RWPE2 (cell line): ENCODE data around the gene GPS2.

Experiments
- ATAC-seq: fragments of 200-7000 bp; cut with Tn5 transposase; 3 replicates; pipeline ENCODE4 v1.9.1; 2021; ENCODE audit warnings: low read depth
- DNase-seq: peaks from one replicate; pipeline ENCODE4 v3.0.0-alpha.2; 2020; ENCODE audit warnings: low spot score
- H3K27ac ChIP-seq: fragments of 450-650 bp; 2 replicates; pipeline ENCODE4 v1.5.1; 2017; ENCODE audit warnings: mild to moderate bottlenecking; ENCODE audit not compliant: poor library complexity, severe bottlenecking
- H3K27me3 ChIP-seq: fragments of 250-450 bp; sonication (Bioruptor Pico); 2 replicates; pipeline ENCODE4 v1.5.1; 2021; ENCODE audit warnings: mild to moderate bottlenecking, moderate library complexity; ENCODE audit not compliant: insufficient read depth, poor library complexity, severe bottlenecking
- H3K36me3 ChIP-seq: fragments of 250-450 bp; sonication (Bioruptor Pico); 2 replicates; pipeline ENCODE4 v1.5.1; 2020; ENCODE audit warnings: low read depth, mild to moderate bottlenecking, moderate library complexity
- H3K4me1 ChIP-seq: fragments of 250-450 bp; sonication (Bioruptor Pico); 2 replicates; pipeline ENCODE4 v1.5.1; 2021; ENCODE audit warnings: mild to moderate bottlenecking, moderate library complexity; ENCODE audit not compliant: insufficient read depth, poor library complexity, severe bottlenecking
- H3K4me3 ChIP-seq: fragments of 250-450 bp; sonication (Bioruptor Pico); 2 replicates; pipeline ENCODE4 v1.5.1; 2021; ENCODE audit warnings: mild to moderate bottlenecking, moderate library complexity; ENCODE audit not compliant: severe bottlenecking
- H3K9me3 ChIP-seq: fragments of 250-450 bp; sonication (Bioruptor Pico); 2 replicates; pipeline ENCODE4 v1.5.1; 2021; ENCODE audit warnings: mild to moderate bottlenecking, moderate library complexity; ENCODE audit not compliant: severe bottlenecking
- CTCF ChIP-seq: fragments of 450-650 bp; IDR thresholded peaks from one replicate; pipeline ENCODE4 v1.5.1; 2017; ENCODE audit warnings: mild to moderate bottlenecking, moderate library complexity; ENCODE audit not compliant: poor library complexity, severe bottlenecking

The GPS2 gene

GRCh38 chr17:7326186-7326585 lies 11.0 kb upstream of the GPS2 start:
- TF ChIP-seq CTCF, result no peak
- no peaks in the 10 kb centered on the region for H3K9me3 ChIP-seq
- H3K4me1 ChIP-seq, result no peaks in the 10 kb centered on the region
- no peak for DNase-seq
- H3K27ac ChIP-seq, result no peak overlapping the region
- no peak overlapping the region for H3K4me3 ChIP-seq
- H3K27me3 ChIP-seq, result no peaks in the 10 kb centered on the region
- no peak for ATAC-seq
- peaks cover 45% of the 10 kb centered on the region for H3K36me3 ChIP-seq

GRCh38 chr17:7325031-7325528 lies 9.9 kb upstream of the GPS2 start:
- Histone ChIP-seq H3K27me3 (no peaks in the 10 kb centered on the region), H3K36me3 (peaks cover 56% of the 10 kb centered on the region), H3K9me3 (no peaks in the 10 kb centered on the region), H3K4me3 (no peak overlapping the region), H3K4me1 (no peaks in the 10 kb centered on the region), H3K27ac (no peak overlapping the region)
- TF ChIP-seq CTCF, result no peak
- DNase-seq, result no peak
- no peak for ATAC-seq

DNA sequence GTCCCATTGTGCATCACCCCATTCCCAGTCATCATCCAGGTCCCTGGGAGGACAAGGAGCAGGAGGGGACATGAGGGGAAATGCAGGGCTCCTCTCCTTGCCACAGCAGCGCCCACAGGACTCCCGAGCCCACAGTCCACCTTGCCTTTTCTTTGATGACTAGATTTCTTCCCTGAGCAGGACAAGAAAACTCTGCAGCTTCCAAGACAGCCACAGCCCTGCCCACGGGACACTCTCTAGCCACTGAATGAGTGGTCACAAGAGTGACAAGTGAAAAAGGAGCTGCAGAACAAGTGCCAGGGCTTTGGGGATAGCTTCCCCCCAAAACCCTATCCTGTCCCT lies 9.2 kb upstream of the GPS2 start:
- ATAC-seq (no peak), DNase-seq (no peak)
- peak; percentile 53 for TF ChIP-seq CTCF
- Histone ChIP-seq H3K4me3 (no peak overlapping the region), H3K27ac (no peak overlapping the region), H3K27me3 (no peaks in the 10 kb centered on the region), H3K9me3 (no peaks in the 10 kb centered on the region), H3K36me3 (peaks cover 59% of the 10 kb centered on the region), H3K4me1 (no peaks in the 10 kb centered on the region)

GRCh38 chr17:7323731-7324437 lies 8.7 kb upstream of the GPS2 start:
- Histone ChIP-seq H3K4me3 (no peak overlapping the region), H3K27me3 (no peaks in the 10 kb centered on the region), H3K36me3 (peaks cover 61% of the 10 kb centered on the region), H3K4me1 (no peaks in the 10 kb centered on the region), H3K27ac (no peak overlapping the region), H3K9me3 (no peaks in the 10 kb centered on the region)
- TF ChIP-seq CTCF, result peak; percentile 73
- DNase-seq (no peak), ATAC-seq (peak; percentile 51)

GRCh38 chr17:7322520-7323194 lies 7.5 kb upstream of the GPS2 start:
- no peak for DNase-seq
- no peak for ATAC-seq

More at GRCh38 chr17:7322520-7323194, 7.5 kb upstream of the GPS2 start:
- Histone ChIP-seq H3K4me3 (no peak overlapping the region), H3K27me3 (no peaks in the 10 kb centered on the region), H3K36me3 (peaks cover 71% of the 10 kb centered on the region), H3K4me1 (no peaks in the 10 kb centered on the region), H3K27ac (no peak overlapping the region), H3K9me3 (no peaks in the 10 kb centered on the region)
- no peak for TF ChIP-seq CTCF
